Type B pancreatic cell (in vitro differentiated cells): ENCODE results near the gene BAZ2B. TPM values are rescaled to one million over a fixed set of nuclear protein-coding genes. Genes with fewer than 3 reads are reported as not detected.

Experiments used
- DNase-seq: peaks from one replicate; pipeline ENCODE4 v3.0.0; 2021; ENCODE audit warnings: mixed read lengths; ENCODE audit not compliant: unreplicated experiment; ENCODE audit errors: extremely low spot score
- H3K27ac Mint-ChIP-seq: 2 replicates; pipeline ENCODE4 v1.8.0; 2021; ENCODE audit warnings: mild to moderate bottlenecking, mixed read lengths
- H3K27me3 Mint-ChIP-seq: 2 replicates; pipeline ENCODE4 v1.8.0; 2021; ENCODE audit warnings: mixed read lengths
- H3K36me3 Mint-ChIP-seq: 2 replicates; pipeline ENCODE4 v1.8.0; 2021; ENCODE audit warnings: mixed read lengths
- H3K4me1 Mint-ChIP-seq: one replicate; pipeline ENCODE4 v1.8.0; 2021; ENCODE audit warnings: mixed read lengths; ENCODE audit not compliant: unreplicated experiment
- H3K4me3 Mint-ChIP-seq: 2 replicates; pipeline ENCODE4 v1.8.0; 2021; ENCODE audit warnings: mild to moderate bottlenecking, mixed read lengths
- H3K9me3 Mint-ChIP-seq: 2 replicates; pipeline ENCODE4 v1.8.0; 2021; ENCODE audit warnings: mixed read lengths
- CTCF ChIP-seq: fragments of 200-600 bp; sonication (generic); conservative IDR thresholded peaks from 2 replicates; pipeline ENCODE4 v1.5.0; 2021; ENCODE audit warnings: antibody characterized with exemption, mild to moderate bottlenecking
- total RNA-seq: library from RNA; stranded (reverse); gene quantifications from 2 replicates; pipeline ENCODE4 v1.2.1, GENCODE V29; 2021; ENCODE audit warnings: low replicate concordance

The BAZ2B gene
- total RNA-seq, 1 donor from 2014 or later = 80.4 TPM

- H3K4me3 Mint-ChIP-seq = peak overlapping the region; percentile 92
- no peaks in the 10 kb centered on the region for H3K27me3 Mint-ChIP-seq
- H3K36me3 Mint-ChIP-seq = no peaks in the 10 kb centered on the region
- peak overlapping the region; percentile 89 for H3K27ac Mint-ChIP-seq
- no peak for DNase-seq
- peaks cover 21% of the 10 kb centered on the region for H3K4me1 Mint-ChIP-seq
- no peak for TF ChIP-seq CTCF
- no peaks in the 10 kb centered on the region for H3K9me3 Mint-ChIP-seq
Observed at GRCh38 chr2:159285433-159285832, 330.9 kb downstream of the BAZ2B start.

- H3K9me3 Mint-ChIP-seq = no peaks in the 10 kb centered on the region
- H3K27ac Mint-ChIP-seq = no peak overlapping the region
- H3K4me3 Mint-ChIP-seq = no peak overlapping the region
- no peak for TF ChIP-seq CTCF
- no peaks in the 10 kb centered on the region for H3K27me3 Mint-ChIP-seq
- peaks cover 17% of the 10 kb centered on the region for H3K4me1 Mint-ChIP-seq
- H3K36me3 Mint-ChIP-seq = peaks cover 5% of the 10 kb centered on the region
- DNase-seq = no peak
Observed at GRCh38 chr2:159283529-159283928, 332.8 kb downstream of the BAZ2B start.

- Mint-ChIP-seq H3K27ac (no peak overlapping the region), H3K9me3 (no peaks in the 10 kb centered on the region), H3K27me3 (no peaks in the 10 kb centered on the region), H3K4me3 (no peak overlapping the region), H3K4me1 (peaks cover 9% of the 10 kb centered on the region), H3K36me3 (peaks cover 9% of the 10 kb centered on the region)
- no peak for DNase-seq
- TF ChIP-seq CTCF = no peak
Observed at GRCh38 chr2:159281002-159281401, 335.3 kb downstream of the BAZ2B start.

GRCh38 chr2:159279700-159280099, 336.6 kb downstream of the BAZ2B start:
- DNase-seq = no peak
- Mint-ChIP-seq H3K27ac (no peak overlapping the region), H3K27me3 (no peaks in the 10 kb centered on the region), H3K4me3 (no peak overlapping the region), H3K9me3 (no peaks in the 10 kb centered on the region), H3K36me3 (peaks cover 12% of the 10 kb centered on the region), H3K4me1 (peaks cover 2% of the 10 kb centered on the region)
- TF ChIP-seq CTCF = no peak

GRCh38 chr2:159275111-159275510, 341.2 kb downstream of the BAZ2B start:
- no peak for TF ChIP-seq CTCF
- peaks cover 30% of the 10 kb centered on the region for H3K36me3 Mint-ChIP-seq
- H3K27me3 Mint-ChIP-seq = no peaks in the 10 kb centered on the region
- DNase-seq = no peak
- H3K27ac Mint-ChIP-seq = no peak overlapping the region
- no peak overlapping the region for H3K4me3 Mint-ChIP-seq
- no peaks in the 10 kb centered on the region for H3K9me3 Mint-ChIP-seq
- H3K4me1 Mint-ChIP-seq = peaks cover 5% of the 10 kb centered on the region

GRCh38 chr2:159272156-159272555, 344.2 kb downstream of the BAZ2B start:
- peak overlapping the region; percentile 91 for H3K27ac Mint-ChIP-seq
- no peak for DNase-seq
- H3K36me3 Mint-ChIP-seq = peaks cover 25% of the 10 kb centered on the region
- TF ChIP-seq CTCF = no peak
- H3K4me1 Mint-ChIP-seq = peaks cover 5% of the 10 kb centered on the region
- no peaks in the 10 kb centered on the region for H3K27me3 Mint-ChIP-seq
- H3K9me3 Mint-ChIP-seq = no peaks in the 10 kb centered on the region
- H3K4me3 Mint-ChIP-seq = peak overlapping the region; percentile 50
